COR-L47 (cell line): ENCODE data around the gene RAD50.

Experiments used
- DNase-seq: peaks from one replicate; lab custom pipeline; 2025; lab: John Stamatoyannopoulos, UW

The RAD50 gene

DNA sequence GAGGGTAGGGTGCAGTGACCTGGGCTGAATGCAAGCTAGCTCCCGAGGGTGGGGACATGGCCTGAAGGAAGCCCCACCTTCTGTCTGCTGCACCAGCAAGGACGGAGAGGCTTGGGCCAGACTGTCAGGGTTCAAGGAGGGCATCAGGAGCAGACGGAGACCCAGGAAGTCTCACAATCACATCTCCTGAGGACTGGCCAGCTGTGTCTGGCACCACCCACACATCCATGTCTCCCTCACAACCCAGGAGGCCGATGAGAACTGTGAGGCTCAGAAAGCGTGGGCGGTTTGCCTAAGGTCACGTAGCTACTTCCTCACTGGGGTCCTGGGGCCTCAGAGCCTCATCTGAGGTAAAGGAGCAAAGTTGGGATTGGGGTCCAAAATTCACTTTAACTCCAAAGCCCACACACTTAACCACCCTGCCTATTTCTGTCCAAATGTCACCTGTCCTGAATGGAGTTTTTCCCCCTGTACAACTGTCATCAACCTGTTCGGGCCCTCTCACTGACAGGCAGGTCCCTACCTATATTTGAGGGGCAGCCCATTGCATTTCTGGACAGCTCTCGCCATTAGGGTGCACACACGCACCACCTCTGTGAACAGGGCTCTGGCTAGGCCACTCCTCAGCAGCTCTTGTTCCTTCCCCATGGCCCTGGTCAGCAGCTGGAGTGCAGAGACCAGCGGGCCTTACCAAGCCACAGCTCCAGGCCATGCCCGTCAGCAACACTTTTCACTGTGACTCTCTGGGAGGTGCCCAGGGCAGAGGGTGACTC, 104.6 kb downstream of the RAD50 start:
- DNase-seq, result no peak

DNA sequence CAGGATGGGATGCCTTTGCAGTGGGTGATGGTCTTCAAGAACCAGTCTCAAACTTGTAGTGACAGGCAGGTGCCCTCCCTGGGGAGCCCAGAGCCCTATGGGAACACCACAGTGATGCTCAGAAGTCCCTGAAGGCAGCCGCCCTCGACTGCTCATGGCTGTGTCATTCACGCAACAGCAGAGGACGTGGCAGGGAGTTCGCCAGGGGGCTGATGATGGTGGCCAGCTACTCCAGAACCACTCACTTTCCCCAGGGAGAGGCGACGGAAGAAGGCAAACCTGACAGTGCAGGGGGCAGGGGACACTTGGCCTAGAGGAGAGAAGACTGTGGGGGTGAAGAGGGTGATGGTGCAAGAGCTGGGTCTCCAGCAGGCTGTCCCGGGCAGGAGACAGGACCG, 105.2 kb downstream of the RAD50 start:
- DNase-seq, result no peak

- DNase-seq, result no peak
Measured at GRCh38 chr5:132662925-132663770, 106.4 kb downstream of the RAD50 start.

DNA sequence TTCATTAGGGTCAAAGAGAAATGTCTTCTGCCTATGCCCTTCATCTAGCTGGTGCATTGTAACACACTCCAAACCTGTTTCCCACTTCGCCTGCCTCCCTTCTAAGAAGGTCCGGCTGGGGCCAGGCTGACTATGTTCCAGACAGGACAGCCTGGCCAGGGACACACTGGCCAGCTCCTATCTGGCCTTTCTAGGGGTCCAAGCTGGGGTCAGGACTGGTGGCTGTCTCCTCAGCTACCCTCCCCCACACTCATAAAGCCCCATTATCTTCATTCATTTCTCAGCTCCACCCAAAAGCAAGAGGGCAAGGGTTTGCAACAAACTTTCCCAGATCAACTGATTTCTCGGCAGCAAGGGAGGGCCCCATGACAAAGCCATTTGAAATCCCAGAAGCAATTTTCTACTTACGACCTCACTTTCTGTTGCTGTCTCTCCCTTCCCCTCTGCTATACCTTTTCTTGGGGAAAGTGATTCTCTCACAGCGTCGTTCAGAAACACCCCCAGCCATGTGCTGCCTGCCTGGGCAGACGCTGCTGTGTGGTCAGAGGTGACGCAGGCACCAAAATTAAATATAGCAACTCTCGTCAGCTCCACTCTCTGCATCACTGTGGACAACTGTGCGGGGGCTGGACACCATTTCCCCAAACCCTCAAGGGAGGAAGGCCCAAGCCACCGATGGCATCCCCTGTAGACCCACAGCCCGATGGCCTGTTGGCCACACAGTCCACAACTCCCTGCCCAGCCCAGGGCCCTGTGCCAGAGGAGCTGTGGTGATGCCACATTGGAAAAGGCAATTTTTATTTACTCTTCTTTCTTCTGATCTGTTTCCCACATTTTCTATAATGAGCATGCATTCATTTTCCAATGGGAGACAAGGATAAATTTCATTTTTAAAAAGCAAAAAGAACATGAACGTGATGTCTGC, 107.3 kb downstream of the RAD50 start:
- DNase-seq, result no peak

DNA sequence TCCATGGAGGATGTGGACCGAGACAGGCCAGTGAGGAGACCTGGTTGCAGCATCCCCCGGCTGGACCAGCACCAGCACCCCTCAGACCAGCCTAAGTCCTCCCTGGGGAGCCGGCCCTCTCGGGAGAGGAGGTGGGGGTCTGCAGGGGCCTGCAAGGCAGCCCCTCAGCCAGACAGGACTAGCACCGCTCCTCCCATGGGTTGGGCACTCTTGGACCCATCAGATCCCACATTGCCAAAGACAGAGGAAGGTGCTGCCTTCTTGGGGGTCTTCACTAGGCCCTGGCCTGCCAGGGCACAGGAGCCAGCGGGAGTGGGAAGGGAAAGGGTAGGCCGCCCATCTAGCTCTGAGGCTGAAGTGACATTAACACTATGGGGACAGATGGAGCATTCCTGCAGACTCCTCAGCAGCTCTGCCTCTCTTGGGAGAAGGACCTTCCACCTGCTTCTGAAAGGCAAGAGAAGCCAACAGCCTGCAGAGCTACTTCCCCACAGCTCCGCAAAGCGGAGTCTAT, 108.0 kb downstream of the RAD50 start:
- no peak for DNase-seq

DNA sequence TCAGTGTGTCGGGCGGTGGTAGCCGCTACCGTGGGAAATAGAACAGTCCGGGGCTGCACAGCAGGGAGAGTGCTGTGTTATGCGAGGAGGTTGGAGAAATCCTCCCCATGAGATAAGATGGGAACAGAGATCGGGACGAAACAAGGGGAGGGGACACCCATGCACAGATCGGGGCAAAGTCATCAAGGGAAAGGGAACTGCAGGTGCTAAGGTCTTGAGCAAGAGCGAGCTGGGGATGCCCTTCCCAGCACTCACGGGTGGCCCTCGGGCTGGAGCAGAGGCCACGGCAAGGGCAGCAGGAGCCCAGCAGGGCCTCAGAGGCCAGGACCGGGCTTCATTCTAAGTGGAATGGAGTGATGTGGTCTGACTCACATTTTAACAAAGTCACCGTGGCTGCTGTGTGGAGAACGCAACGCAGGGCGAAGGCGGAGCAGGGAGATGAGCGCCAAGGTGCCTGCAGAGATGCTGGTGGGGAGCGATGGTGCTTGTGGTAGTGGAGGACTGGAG, 108.8 kb downstream of the RAD50 start:
- no peak for DNase-seq

GRCh38 chr5:132666310-132667123, 109.7 kb downstream of the RAD50 start:
- DNase-seq, result no peak

DNA sequence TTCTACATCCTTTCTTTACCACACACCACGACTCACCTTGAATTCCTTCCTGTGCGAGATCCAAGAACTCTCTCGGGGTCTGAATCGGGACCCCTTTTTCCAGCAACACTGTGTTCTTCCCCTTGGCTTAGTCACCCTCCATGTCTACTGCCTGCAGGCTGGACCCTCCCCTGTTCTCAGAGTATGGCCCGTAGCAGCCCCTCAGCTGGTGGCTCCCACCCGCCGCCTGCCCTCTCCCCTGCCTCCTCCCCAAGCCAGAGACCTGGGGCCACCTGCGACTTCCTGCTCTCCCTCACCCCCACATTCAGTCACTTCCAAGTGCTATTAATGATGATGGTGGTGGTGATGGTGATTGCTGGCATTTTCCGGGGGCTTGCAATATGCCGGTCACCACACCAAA, 110.5 kb downstream of the RAD50 start:
- DNase-seq, result no peak

DNA sequence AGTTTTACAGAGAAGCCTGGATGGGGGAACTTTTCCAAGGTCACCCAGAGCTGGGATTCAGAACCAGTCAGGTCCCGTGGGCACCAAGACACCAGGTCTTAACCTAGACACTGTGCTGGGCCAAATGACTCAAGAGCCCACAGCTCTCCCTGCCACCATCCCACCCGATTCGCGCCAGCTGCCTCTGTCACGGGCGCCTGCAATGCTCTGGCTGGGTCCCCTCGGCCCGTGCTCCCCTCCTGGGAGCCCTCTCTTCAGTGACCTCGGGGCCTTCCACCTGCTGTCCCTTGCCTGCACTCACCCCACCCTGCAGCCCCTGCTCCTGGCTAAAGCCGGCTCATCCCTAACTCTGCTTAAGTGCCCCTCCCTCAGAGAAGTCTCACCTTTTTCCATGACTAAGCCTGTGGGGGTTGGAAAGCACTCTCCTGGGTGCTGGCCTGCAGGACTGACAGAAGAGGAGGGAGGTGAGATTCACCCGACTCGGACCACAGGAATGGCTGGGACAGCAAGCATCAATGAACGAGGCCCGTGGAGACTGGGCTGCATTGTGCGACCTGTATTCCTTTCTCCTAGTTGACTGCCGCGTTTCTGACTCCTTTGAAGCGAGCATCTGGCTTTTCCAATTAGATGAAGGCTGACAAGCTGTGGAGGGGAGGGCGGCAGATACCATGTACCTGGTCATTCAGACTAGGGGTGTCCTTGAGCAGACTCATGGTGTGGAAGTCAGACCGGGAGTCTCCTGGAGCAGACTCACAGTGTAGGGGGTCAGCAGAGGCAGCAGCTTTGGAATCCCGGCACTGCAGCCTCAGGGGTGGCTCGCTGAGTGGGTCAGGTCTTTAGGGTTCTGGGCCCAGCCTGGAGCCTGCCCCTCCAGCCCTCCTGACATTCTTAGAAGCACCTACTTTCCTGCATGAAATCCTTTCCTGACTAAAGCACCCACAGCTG, 111.3 kb downstream of the RAD50 start:
- no peak for DNase-seq

GRCh38 chr5:132668706-132669454, 112.1 kb downstream of the RAD50 start:
- no peak for DNase-seq

DNA sequence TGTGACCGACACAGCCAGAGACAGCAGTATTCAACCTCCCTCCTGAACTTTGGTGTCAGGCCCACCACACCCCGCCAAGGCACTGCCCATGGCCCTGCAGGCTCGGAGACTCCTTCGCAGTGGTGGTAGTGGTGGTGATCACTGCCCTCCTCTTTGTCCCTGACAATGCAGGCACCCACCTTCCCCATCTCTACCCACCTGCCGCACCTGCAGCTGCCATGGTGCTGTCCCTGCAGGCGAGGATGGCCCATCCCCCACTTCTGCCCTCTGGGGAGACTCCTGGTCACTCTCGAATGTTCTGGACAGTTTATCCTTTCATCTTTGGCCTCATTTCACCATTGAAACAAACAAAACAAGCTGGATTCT, 112.7 kb downstream of the RAD50 start:
- no peak for DNase-seq

DNA sequence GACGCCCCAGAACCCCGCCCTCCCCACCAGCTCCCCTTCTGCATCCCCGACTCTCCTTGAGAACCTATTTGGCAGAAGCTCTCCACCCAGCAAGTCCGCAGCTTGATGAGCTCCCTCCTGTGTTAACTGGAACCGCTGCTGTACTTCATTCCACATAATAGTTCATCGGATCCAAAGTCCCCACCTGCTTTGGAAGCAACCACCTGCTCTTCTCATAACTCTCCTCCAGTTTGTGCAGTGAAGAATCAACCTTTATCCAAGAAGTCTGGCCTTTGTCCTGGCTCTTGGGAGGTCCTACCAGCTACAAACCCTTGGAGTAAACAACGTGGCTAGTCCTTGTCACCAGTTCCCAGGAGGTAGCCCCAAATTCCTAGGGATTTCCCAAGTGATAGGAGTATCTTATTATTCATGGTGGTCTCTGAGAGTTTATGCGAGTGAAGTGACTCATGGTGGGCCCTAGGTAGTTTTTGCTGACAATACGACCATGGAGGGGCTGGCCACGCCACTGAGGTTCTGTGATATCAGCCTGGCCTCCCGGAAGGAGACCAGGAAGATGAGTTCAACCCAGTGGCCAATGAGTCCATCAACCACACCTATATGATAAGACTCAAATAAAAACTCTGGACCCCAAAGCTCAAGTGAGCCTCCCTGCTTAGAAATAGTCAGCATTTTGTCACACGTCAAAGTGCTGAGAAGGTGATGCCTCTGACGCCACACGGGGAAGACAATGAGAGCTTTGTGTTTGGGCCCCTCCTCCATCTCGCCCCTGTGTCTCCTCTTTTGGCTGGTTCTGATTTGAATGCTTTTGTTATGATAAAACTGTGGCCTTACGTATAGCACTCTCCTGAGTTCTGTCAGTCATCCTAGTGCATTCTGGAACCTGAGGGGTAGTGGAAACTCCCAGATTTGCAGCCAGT, 113.4 kb downstream of the RAD50 start:
- no peak for DNase-seq

DNA sequence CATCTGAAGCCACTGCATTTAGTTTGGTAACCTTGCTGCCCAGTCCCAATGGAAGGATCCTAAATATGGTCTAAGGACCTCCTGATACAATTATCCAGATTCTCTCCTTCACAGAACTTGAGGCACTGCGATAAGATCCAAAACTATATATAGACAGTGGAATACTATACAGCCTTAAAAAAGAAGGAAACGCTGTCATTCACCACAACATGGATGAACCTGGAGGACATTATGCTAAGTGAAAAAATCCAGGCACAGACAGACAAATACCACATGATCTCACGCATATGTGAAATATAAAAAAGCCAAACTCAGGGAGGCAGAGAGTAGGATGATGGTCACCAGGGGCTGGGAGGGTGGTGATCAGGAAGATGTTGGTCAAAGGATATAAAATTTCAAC, 114.2 kb downstream of the RAD50 start:
- no peak for DNase-seq

GRCh38 chr5:132673488-132673887, 116.7 kb downstream of the RAD50 start:
- DNase-seq, result no peak

GRCh38 chr5:132673939-132674630, 117.3 kb downstream of the RAD50 start, which contains the start of gene IL4:
IL4 (plus strand) TSS chr5:132673989; CDS start chr5:132674051, 62 bp downstream.
- DNase-seq, result no peak

- no peak for DNase-seq
Measured at GRCh38 chr5:132674671-132675506, 118.1 kb downstream of the RAD50 start.
